PC-9 (cell line): Measurements from ENCODE around the gene PCAT6. TPM values are rescaled to one million over a fixed set of nuclear protein-coding genes. Genes with fewer than 3 reads are reported as not detected.

Experiments
- BruUV-seq: library from RNA; stranded (reverse); fragments of 400-500 nt; replicated peaks from 2 replicates; lab custom pipeline; 2021; lab: Mats Ljungman, UMichigan
- CTCF ChIA-PET: fragments of 300-600 bp; sonication (Branson Sonifier 250); formaldehyde crosslinking; loops from one replicate; lab custom pipeline; 2022; ENCODE audit warnings: antibody characterized with exemption; lab: Charles Lee
- POLR2A ChIA-PET: fragments of 300-600 bp; sonication (Branson Sonifier 250); formaldehyde crosslinking; loops from one replicate; lab custom pipeline; 2022; ENCODE audit warnings: antibody characterized with exemption; ENCODE audit not compliant: unreplicated experiment; lab: Charles Lee
- DNase-seq, 2 experiments: peaks; one replicate each; pipeline versions ENCODE4 v3.0.0 to v3.0.0-alpha.2; 2015 to 2022; ENCODE audit warnings: mixed read lengths in 1 of 2
- H2AFZ ChIP-seq: fragments of 200-600 bp; sonication (generic); 2 replicates; pipeline ENCODE4 v1.8.1; 2017; ENCODE audit warnings: antibody characterized with exemption
- H3F3A ChIP-seq: fragments of 200-600 bp; sonication (generic); 2 replicates; pipeline ENCODE4 v1.8.1; 2017; ENCODE audit warnings: antibody characterized with exemption, mild to moderate bottlenecking, low read depth; ENCODE audit not compliant: insufficient read depth
- H3K27ac ChIP-seq: fragments of 200-600 bp; sonication (generic); 2 replicates; pipeline ENCODE4 v1.6.1; 2016; ENCODE audit warnings: mixed run types
- H3K27me3 ChIP-seq: fragments of 200-600 bp; sonication (generic); 2 replicates; pipeline ENCODE4 v1.6.1; 2016; ENCODE audit warnings: low read depth, mixed run types; ENCODE audit not compliant: insufficient read depth
- H3K36me3 ChIP-seq: fragments of 200-600 bp; sonication (generic); 2 replicates; pipeline ENCODE4 v1.6.1; 2016; ENCODE audit warnings: low read depth, mixed run types
- H3K4me1 ChIP-seq: fragments of 200-600 bp; sonication (generic); replicated peaks from 2 replicates; pipeline ENCODE4 v1.6.1; 2016; ENCODE audit warnings: mixed run types; ENCODE audit not compliant: insufficient read depth
- H3K4me2 ChIP-seq: fragments of 200-600 bp; sonication (generic); 2 replicates; pipeline ENCODE4 v1.6.1; 2017; ENCODE audit warnings: mixed run types
- H3K4me3 ChIP-seq: fragments of 200-600 bp; sonication (generic); 2 replicates; pipeline ENCODE4 v1.6.1; 2016; ENCODE audit warnings: mixed run types
- H3K79me2 ChIP-seq: fragments of 200-600 bp; sonication (generic); 2 replicates; pipeline ENCODE4 v1.6.1; 2017; ENCODE audit warnings: low read depth, mixed run types
- H3K9me2 ChIP-seq: fragments of 200-600 bp; sonication (generic); 2 replicates; pipeline ENCODE4 v1.8.1; 2017; ENCODE audit warnings: mild to moderate bottlenecking; ENCODE audit not compliant: insufficient read depth
- H3K9me3 ChIP-seq: fragments of 200-600 bp; sonication (generic); 2 replicates; pipeline ENCODE4 v1.8.1; 2016; ENCODE audit warnings: low read depth; ENCODE audit not compliant: insufficient read depth
- H4K20me1 ChIP-seq: fragments of 200-600 bp; sonication (generic); 2 replicates; pipeline ENCODE4 v1.8.1; 2017; ENCODE audit not compliant: insufficient read depth
- CTCF ChIP-seq: fragments of 200-600 bp; sonication (generic); conservative IDR thresholded peaks from 2 replicates; pipeline ENCODE4 v1.6.1; 2017; ENCODE audit warnings: mixed run types, antibody characterized with exemption, mild to moderate bottlenecking, moderate library complexity
- EZH2 ChIP-seq: fragments of 200-600 bp; sonication (generic); IDR thresholded peaks from 2 replicates; pipeline ENCODE4 v1.8.0; 2017; ENCODE audit warnings: antibody characterized with exemption, low read depth
- intact Hi-C: fragments of 100-400 bp; cut with micrococcal nuclease; formaldehyde crosslinking; loops from one replicate; pipeline ENCODE4 v1.10.0; 2022; ENCODE audit not compliant: unreplicated experiment
- total RNA-seq: library from RNA; stranded (reverse); gene quantifications from 2 replicates; pipeline ENCODE4 v1.2.3, GENCODE V29; 2021

The PCAT6 gene
- total RNA-seq, 1 experiment from 2014 or later: 1.7 TPM

- Histone ChIP-seq H3K4me2 (no peak overlapping the region), H3K36me3 (no peaks in the 10 kb centered on the region), H3K27me3 (no peaks in the 10 kb centered on the region), H3K9me3 (no peaks in the 10 kb centered on the region), H3K4me3 (no peak overlapping the region), H2AFZ (no peak overlapping the region), H3F3A (peaks cover 10% of the 10 kb centered on the region; the same call in 1 of the 2 replicates), H3K27ac (no peak overlapping the region), H3K4me1 (peaks cover 19% of the 10 kb centered on the region), H4K20me1 (peaks cover 86% of the 10 kb centered on the region), H3K79me2 (peaks cover 97% of the 10 kb centered on the region), H3K9me2 (no peaks in the 10 kb centered on the region)
- no TSS peak for BruUV-seq
- POLR2A ChIA-PET: interaction anchor here (0.6 kb wide), 1 partner anchor 92 kb away, joined by 3 read pairs; no protein-coding TSS in a partner anchor
- TF ChIP-seq CTCF (no peak), EZH2 (no peak)
- CTCF ChIA-PET: no interaction called here
- no peak for DNase-seq
- intact Hi-C loops: no loop called here
Measured at GRCh38 chr1:202796670-202797069, 14.1 kb upstream of the PCAT6 start.

GRCh38 chr1:202798260-202798659, 12.5 kb upstream of the PCAT6 start:
- intact Hi-C loops: no loop called here
- no peak for DNase-seq
- TF ChIP-seq CTCF: no peak
- no peak for TF ChIP-seq EZH2
- Histone ChIP-seq H3K27me3 (no peaks in the 10 kb centered on the region), H3F3A (peaks cover 10% of the 10 kb centered on the region), H3K4me3 (no peak overlapping the region), H3K4me2 (no peak overlapping the region), H2AFZ (no peak overlapping the region), H3K36me3 (no peaks in the 10 kb centered on the region), H3K79me2 (peaks cover 97% of the 10 kb centered on the region), H3K9me3 (no peaks in the 10 kb centered on the region), H3K4me1 (peaks cover 24% of the 10 kb centered on the region), H3K9me2 (no peaks in the 10 kb centered on the region), H3K27ac (no peak overlapping the region), H4K20me1 (peaks cover 86% of the 10 kb centered on the region)
- no TSS peak for BruUV-seq
- POLR2A ChIA-PET: no interaction called here
- CTCF ChIA-PET: no interaction called here

GRCh38 chr1:202798792-202799331, 11.9 kb upstream of the PCAT6 start:
- TF ChIP-seq CTCF (no peak), EZH2 (no peak)
- Histone ChIP-seq H3K36me3 (no peaks in the 10 kb centered on the region), H3K9me3 (no peaks in the 10 kb centered on the region), H3K4me3 (no peak overlapping the region), H3K9me2 (no peaks in the 10 kb centered on the region), H4K20me1 (peaks cover 81% of the 10 kb centered on the region), H3K4me2 (no peak overlapping the region), H3K4me1 (peaks cover 30% of the 10 kb centered on the region), H3F3A (peaks cover 16% of the 10 kb centered on the region), H2AFZ (no peak overlapping the region), H3K27me3 (no peaks in the 10 kb centered on the region), H3K79me2 (peaks cover 97% of the 10 kb centered on the region), H3K27ac (no peak overlapping the region)
- intact Hi-C loops: no loop called here
- ChIA-PET CTCF (no interaction called here), POLR2A (no interaction called here)
- no TSS peak for BruUV-seq
- no peak for DNase-seq
